Liver (tissue), 9 donors: ENCODE results near the gene HSD17B8. TPM values are rescaled to one million over a fixed set of nuclear protein-coding genes. Genes with fewer than 3 reads are reported as not detected.

Experiments used
- DNase-seq: peaks from one replicate; pipeline ENCODE4 v3.0.0-alpha.2; 2017; ENCODE audit warnings: low spot score
- H3K27ac ChIP-seq, 2 donors: one replicate each; pipeline ENCODE4 v1.7.0; 2013; ENCODE audit warnings: inconsistent platforms in 2 of 2, low read length in 2 of 2, control low read depth in 1 of 2, low read depth in 1 of 2, mild to moderate bottlenecking in 1 of 2
- H3K27me3 ChIP-seq, 4 donors: one replicate each; pipeline versions ENCODE4 v1.6.1 to v1.7.0; 2013; ENCODE audit warnings: low read length in 3 of 4, inconsistent platforms in 1 of 4, mild to moderate bottlenecking in 1 of 4, moderate library complexity in 1 of 4; ENCODE audit not compliant: control insufficient read depth in 4 of 4, insufficient read depth in 4 of 4
- H3K36me3 ChIP-seq, 4 donors: one replicate each; pipeline versions ENCODE4 v1.6.1 to v1.7.0; 2013; ENCODE audit warnings: low read length in 3 of 4, mild to moderate bottlenecking in 3 of 4, low read depth in 1 of 4, moderate library complexity in 1 of 4; ENCODE audit not compliant: control insufficient read depth in 4 of 4, insufficient read depth in 3 of 4
- H3K4me1 ChIP-seq, 4 donors: one replicate each; pipeline versions ENCODE4 v1.6.1 to v1.7.0; 2013; ENCODE audit warnings: low read length in 3 of 4, mild to moderate bottlenecking in 3 of 4, moderate library complexity in 1 of 4; ENCODE audit not compliant: control insufficient read depth in 4 of 4, insufficient read depth in 4 of 4
- H3K4me3 ChIP-seq, 3 donors: one replicate each; pipeline versions ENCODE4 v1.6.1 to v1.7.0; 2013; ENCODE audit warnings: low read length in 3 of 3, control low read depth in 1 of 3, low read depth in 1 of 3, mild to moderate bottlenecking in 1 of 3
- H3K9ac ChIP-seq, 2 donors: one replicate each; pipeline ENCODE4 v1.7.0; 2013; ENCODE audit warnings: low read length in 2 of 2, mild to moderate bottlenecking in 2 of 2, moderate library complexity in 2 of 2, control low read depth in 1 of 2, low read depth in 1 of 2
- H3K9me3 ChIP-seq, 4 donors: one replicate each; pipeline versions ENCODE4 v1.6.1 to v1.7.0; 2013; ENCODE audit warnings: low read length in 3 of 4; ENCODE audit not compliant: control insufficient read depth in 4 of 4
- ATF3 ChIP-seq: IDR thresholded peaks from 2 replicates; pipeline ENCODE4 v1.6.1; 2016; ENCODE audit warnings: antibody characterized with exemption
- EGR1 ChIP-seq, 2 donors: IDR thresholded peaks; 2 replicates each; pipeline ENCODE4 v1.6.1; 2016 to 2018; ENCODE audit warnings: antibody characterized with exemption in 2 of 2, low read depth in 2 of 2
- FOXA1 ChIP-seq: IDR thresholded peaks from 2 replicates; pipeline ENCODE4 v1.6.1; 2016; ENCODE audit warnings: antibody characterized with exemption
- FOXA2 ChIP-seq: IDR thresholded peaks from 2 replicates; pipeline ENCODE4 v1.6.1; 2016; ENCODE audit warnings: antibody characterized with exemption
- GABPA ChIP-seq, 2 donors: IDR thresholded peaks in 1 of 2; conservative IDR thresholded peaks in 1 of 2; 2 replicates each; pipeline ENCODE4 v1.6.1; 2016; ENCODE audit warnings: antibody characterized with exemption in 2 of 2, mild to moderate bottlenecking in 1 of 2, moderate library complexity in 1 of 2
- HNF4A ChIP-seq, 2 donors: conservative IDR thresholded peaks; 2 replicates each; pipeline ENCODE4 v1.6.1; 2016; ENCODE audit warnings: antibody characterized with exemption in 2 of 2, mild to moderate bottlenecking in 2 of 2
- HNF4G ChIP-seq: IDR thresholded peaks from 2 replicates; pipeline ENCODE4 v1.6.1; 2016; ENCODE audit warnings: antibody characterized with exemption
- MAX ChIP-seq: IDR thresholded peaks from 2 replicates; pipeline ENCODE4 v1.6.1; 2016; ENCODE audit warnings: antibody characterized with exemption
- NR2F2 ChIP-seq: IDR thresholded peaks from 2 replicates; pipeline ENCODE4 v1.6.1; 2016; ENCODE audit warnings: antibody characterized with exemption
- RAD21 ChIP-seq, 2 donors: IDR thresholded peaks; 2 replicates each; pipeline ENCODE4 v1.6.1; 2016; ENCODE audit warnings: antibody characterized with exemption in 2 of 2, mild to moderate bottlenecking in 2 of 2
- REST ChIP-seq: IDR thresholded peaks from 2 replicates; pipeline ENCODE4 v1.6.1; 2016; ENCODE audit warnings: antibody characterized with exemption, mild to moderate bottlenecking
- RXRA ChIP-seq, 2 donors: IDR thresholded peaks; 2 replicates each; pipeline ENCODE4 v1.6.1; 2017 to 2018; ENCODE audit warnings: antibody characterized with exemption in 2 of 2, mild to moderate bottlenecking in 1 of 2
- SP1 ChIP-seq: IDR thresholded peaks from 2 replicates; pipeline ENCODE4 v1.6.1; 2018; ENCODE audit warnings: antibody characterized with exemption, mild to moderate bottlenecking
- TAF1 ChIP-seq: conservative IDR thresholded peaks from 2 replicates; pipeline ENCODE4 v1.6.1; 2016; ENCODE audit warnings: antibody characterized with exemption, mild to moderate bottlenecking
- YY1 ChIP-seq: IDR thresholded peaks from 2 replicates; pipeline ENCODE4 v1.6.1; 2016; ENCODE audit warnings: antibody characterized with exemption, mild to moderate bottlenecking
- ZBTB33 ChIP-seq: IDR thresholded peaks from 2 replicates; pipeline ENCODE4 v1.6.1; 2016; ENCODE audit warnings: antibody characterized with exemption
- WGBS: extraction: QIAGEN DNeasy Blood & Tissue Kit; methylation state at CpG from one replicate; pipeline ENCODE4 v1.1.7; 2013; 5-methylcytosine and 5-hydroxymethylcytosine counted together
- polyA plus RNA-seq, 2 donors: library from polyadenylated mRNA; stranded (reverse) in 1 of 2; unstranded in 1 of 2; fragments of 200-250 nt in 1 of 2; fragments of >200 nt in 1 of 2; fragmentation: Nextera tagmentation in 1 of 2; extraction: Ambion mirVana in 1 of 2; gene quantifications; one replicate each; pipeline versions ENCODE4 v1.2.1 to v1.2.3, GENCODE V29; 2013 to 2015
- total RNA-seq, 2 donors: library from RNA; depleted of rRNA; stranded (reverse); fragments of >200 nt; gene quantifications; one replicate each; pipeline ENCODE4 v1.2.3, GENCODE V29; 2014
- donor health status: healthy.
- donor health status: healthy.
- donor health status: healthy.
- donor health status: healthy.
- donor health status: healthy.

HSD17B8 gene
- total and polyA plus RNA-seq, 4 donors, result 24.5 to 52.3 (median 37.5) TPM

- TF ChIP-seq ZBTB33 (no peak), YY1 (no peak), NR2F2 (no peak), FOXA1 (no peak), GABPA (IDR thresholded peaks at IDR 0.05 in 1 of 2, conservative IDR thresholded peaks at IDR 0.05 in 1 of 2) (no peak), MAX (no peak), SP1 (no peak), REST (no peak), HNF4G (no peak), TAF1 (no peak), HNF4A (conservative IDR thresholded peaks at IDR 0.05) (no peak), RAD21 (IDR thresholded peaks at IDR 0.05) (no peak), ATF3 (no peak), RXRA (IDR thresholded peaks at IDR 0.05) (no peak), EGR1 (IDR thresholded peaks at IDR 0.05; ENCODE audit: low read depth in 2 of 2) (no peak), FOXA2 (no peak)
- 92% methylated on average over 11 of the region's 11 CpGs for WGBS
Observed at GRCh38 chr6:33190504-33191107, 13.8 kb upstream of the HSD17B8 start.

GRCh38 chr6:33191383-33192104 is 12.9 kb upstream of the HSD17B8 start:
- Histone ChIP-seq H3K4me3 (no peak overlapping the region), H3K4me1 (peaks cover 0 to 24% (median 11%) of the 10 kb centered on the region in 4 donors), H3K27ac (no peak overlapping the region), H3K27me3 (no peaks in the 10 kb centered on the region), H3K9ac (peak overlapping the region in 1 of 2 donors; percentile 16), H3K36me3 (peaks cover 0 to 24% (median 19%) of the 10 kb centered on the region in 4 donors), H3K9me3 (no peaks in the 10 kb centered on the region)
- 45% methylated on average over 8 of the region's 8 CpGs for WGBS
- DNase-seq, result no peak
- TF ChIP-seq FOXA1, result no peak
- TF ChIP-seq HNF4A (conservative IDR thresholded peaks at IDR 0.05), result no peak
- TF ChIP-seq TAF1, result no peak

More at GRCh38 chr6:33190504-33191107, 13.8 kb upstream of the HSD17B8 start:
- DNase-seq, result no peak
- Histone ChIP-seq H3K4me1 (peaks cover 0 to 18% (median 4%) of the 10 kb centered on the region in 4 donors), H3K9me3 (no peaks in the 10 kb centered on the region), H3K9ac (peak overlapping the region in 1 of 2 donors; percentile 16), H3K27ac (no peak overlapping the region), H3K27me3 (no peaks in the 10 kb centered on the region), H3K36me3 (peaks cover 0 to 15% (median 15%) of the 10 kb centered on the region in 4 donors), H3K4me3 (no peak overlapping the region)
